ENCODE results near the gene FKBP1A.
A peak's percentile ranks its signal among the peaks of the same experiment; 100 is the strongest.
"Not testable (repeated sequence)": the region's sequence is repeated elsewhere in the genome, so short reads cannot be mapped to it uniquely, and the experiment has no call there.

Gene FKBP1A

DNA sequence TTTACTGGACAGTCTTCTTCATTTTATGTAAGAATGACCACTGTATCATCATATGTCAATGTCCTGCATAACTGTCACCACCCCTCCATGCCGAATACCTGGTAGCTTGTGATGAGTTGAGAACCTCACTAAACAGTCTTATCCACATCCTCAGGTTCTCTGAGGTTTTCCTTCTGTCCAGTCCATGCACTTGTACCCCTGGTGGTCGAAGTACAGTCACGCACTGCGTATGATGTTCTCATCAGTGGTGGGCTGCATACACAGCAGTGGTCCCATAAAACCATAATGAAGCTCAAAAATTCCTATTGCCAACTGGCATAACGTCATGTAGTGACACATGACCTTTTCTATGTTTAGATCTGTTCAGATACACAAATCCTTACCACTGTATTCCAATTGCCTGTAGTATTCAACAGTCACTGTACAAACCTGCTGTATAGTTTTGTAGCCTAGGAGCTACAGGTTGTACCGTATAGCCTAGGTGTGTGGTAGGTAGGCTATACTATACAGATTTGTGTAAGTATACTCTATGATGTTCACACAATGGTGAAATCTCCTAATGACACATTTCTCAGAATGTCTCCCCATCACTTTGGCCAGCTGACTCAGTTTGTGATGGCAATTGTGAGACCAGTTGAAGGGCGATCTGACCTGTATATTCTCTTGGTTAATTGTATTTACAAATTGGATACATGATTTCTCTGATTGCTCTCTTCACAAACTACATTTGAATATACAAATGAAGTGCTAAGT, 32.6 kb downstream of the FKBP1A start:
- no peak for DNase-seq

DNA sequence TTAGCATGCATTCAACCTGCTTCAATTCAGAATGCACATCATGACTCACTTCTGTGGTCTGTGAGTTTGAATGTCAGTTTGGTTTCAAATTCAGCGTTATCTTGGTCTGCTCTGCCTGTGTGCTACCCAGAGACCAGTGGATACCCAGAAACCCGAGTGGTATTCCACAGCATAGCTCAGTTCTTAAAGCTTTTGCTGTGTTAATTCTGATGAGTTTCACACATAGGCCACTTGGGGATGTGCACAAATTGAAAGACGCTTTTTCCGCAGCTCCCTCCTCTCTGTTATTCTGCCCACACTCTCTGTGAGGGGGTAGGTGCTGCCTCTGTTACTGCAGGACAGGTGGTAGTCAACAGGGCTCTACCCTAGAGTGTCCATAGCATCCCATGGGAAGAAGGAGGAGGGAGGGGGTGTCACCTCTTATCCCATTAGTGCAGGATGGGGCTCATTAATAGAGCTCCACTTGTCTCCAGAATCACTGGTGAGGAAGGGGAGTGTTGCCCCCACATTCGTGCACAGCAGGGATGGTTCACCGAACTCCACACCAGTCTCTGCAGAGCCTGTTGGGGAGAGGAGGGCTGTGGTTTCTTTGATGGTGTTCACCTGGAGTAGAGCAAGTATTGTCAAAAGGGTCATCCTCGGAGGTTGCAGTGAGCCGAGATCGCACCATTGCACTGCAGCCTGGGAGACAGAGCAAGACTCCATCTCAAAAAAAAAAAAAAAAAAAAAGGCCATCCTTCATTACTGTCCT, 34.8 kb downstream of the FKBP1A start:
- DNase-seq = no peak

DNA sequence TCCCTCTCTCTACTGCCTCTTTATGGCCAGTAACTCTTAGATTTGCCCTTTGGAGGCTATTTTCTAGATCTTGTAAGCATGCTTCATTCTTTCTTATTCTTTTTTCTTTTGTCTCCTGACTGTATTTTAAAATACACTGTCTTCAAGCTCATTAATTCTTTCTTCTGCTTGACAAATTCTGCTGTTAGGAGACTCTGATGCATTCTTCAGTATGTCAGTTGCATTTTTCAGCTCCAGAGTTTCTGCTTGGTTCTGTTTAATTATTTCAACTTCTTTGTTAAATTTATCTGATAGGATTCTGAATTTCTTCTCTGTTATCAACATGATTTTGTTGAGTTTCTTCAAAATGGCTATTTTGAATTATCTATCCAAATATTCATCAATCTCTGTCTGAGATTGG, 38.9 kb downstream of the FKBP1A start:
- no peak for DNase-seq

DNA sequence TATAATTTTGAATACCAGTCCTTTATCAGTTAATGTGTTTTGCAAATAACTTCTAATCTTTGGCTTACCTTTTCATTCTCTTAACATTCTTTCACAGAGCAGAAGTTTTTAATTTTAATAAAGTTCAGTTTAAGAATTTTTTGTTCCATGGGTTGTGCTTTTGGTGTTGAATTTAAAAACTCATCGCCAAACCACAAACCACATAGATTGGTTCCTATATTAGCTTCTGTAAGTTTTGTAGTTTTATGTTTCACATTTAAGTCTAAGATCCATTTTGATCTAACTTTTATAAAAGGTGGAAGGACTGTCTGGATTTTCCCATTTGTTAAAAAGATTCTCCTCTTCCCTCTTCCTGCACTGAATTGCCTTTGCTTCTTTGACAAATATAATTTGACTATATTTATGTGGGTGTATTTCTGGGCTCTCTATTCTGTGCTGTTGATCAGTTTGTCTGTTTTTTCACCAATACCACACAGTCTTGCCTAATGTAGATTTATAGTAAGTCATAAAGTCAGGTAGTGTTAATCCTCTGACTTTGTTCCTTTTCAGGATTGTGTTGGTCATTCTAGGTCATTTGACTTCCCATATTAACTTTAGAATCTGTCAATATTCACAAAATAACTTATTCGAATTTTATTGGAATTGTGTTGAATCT, 46.4 kb downstream of the FKBP1A start:
- DNase-seq = no peak

DNA sequence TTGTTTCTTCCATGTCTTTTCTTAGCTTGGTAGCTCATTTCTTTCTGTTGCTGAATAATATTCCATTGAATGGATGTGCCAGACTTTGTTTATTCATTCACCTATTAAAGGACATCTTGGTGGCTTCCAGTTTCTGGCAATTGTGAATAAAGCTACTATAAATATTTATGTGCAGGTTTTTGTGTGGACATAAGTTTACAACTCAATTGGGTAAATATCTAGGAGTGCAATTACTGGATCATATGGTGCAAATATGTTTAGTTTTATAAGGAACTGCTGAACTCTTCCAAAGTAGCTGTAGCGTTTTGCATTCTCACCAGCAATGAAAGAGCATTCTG, 47.1 kb downstream of the FKBP1A start:
- no peak for DNase-seq

DNA sequence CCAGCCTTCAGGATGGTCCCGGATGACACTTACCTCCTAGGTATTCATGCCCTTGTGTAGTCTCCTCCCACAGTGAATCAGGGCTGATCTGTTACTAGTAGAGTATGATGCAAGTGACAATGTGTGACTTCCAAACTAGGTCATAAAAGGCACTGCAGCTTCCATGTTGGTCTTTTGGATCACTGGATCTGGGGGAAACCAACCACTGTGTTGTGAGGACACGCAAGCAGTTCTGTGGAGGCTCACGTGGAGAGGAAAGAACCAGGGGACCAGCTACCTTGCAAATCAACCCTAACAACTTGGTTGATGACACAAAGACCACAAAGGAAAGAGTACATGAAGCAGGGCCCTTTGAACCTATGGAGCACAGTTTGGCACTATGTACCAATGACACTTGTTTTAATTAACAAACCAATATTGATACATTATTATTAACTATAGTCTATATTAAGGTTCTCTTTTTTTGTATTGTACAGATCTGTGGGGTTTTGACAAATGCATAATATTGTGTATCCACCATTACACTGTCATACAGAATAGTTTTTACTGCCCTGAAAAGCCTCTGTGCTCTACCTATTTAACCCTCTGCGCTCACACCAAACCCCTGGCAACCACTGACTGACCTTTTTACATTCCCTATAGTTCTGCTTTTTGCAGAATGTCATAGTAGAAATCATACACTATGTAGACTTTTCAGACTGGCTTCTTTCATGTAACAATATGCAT, 47.7 kb downstream of the FKBP1A start:
- DNase-seq = no peak

DNA sequence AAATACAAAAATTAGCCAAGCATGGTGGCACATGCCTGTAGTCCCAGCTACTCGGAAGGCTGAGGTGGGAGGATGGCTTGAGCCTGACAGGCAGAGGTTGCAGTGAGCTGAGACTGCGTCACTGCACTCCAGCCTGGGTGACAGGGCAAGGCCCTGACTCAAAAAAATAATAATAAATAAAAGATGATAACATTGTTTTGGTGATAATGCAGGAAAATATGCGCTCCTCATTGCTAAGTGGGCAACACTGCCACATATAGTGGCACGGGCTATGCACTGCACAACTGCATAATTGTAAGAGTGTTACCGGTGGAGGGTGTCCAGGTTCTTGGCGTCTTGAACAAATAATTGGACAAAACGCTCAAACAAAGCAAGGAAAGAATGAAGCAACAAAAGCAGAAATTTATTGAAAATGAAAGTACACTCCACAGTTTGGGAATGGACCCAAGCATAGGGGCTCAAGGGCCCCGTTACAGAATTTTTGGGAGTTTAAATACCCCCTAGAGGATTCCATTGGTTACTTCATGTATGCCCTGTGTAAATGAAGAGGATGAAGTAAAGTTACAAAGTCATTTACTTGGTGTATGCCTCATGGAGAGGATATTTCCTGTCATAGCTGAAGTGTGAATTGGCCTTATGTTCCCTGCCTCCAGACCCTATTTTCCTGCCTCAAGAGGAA, 49.3 kb downstream of the FKBP1A start:
- DNase-seq = not testable (repeated sequence)

DNA sequence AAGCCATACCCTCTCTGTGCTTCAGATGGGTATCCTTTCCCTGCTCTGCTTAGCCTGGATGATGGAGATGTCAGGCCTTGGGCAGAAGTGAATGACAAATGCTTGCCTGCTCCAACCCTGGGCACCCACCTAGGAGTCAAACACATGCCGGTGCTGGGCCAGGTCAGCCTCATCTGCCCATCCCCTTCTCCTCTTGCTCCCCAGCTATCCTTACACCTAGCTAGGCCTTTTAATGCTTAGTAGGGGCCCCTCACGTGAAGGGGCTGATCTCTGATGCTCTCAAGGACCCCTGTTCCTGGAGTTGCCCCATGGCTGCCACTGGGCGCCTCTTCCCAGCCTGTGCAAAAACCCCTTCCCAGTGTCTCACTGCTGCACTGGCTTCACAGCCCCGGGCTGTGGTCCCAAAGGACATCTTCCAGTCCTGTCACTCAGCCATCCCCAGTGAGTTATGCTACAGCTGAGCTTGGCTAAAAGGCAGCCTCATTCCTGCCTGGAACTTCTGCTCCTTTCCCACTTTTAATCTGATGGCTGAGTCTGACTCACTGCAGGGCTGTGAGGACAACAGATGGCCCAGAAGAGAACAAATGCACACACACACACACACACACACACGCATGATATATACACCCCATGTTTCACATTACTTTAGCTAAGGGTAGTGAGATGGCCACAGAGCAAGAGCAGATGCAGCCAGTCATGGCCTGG, 51.1 kb downstream of the FKBP1A start:
- peak in 1 of 2 experiments; percentile 24 for DNase-seq

DNA sequence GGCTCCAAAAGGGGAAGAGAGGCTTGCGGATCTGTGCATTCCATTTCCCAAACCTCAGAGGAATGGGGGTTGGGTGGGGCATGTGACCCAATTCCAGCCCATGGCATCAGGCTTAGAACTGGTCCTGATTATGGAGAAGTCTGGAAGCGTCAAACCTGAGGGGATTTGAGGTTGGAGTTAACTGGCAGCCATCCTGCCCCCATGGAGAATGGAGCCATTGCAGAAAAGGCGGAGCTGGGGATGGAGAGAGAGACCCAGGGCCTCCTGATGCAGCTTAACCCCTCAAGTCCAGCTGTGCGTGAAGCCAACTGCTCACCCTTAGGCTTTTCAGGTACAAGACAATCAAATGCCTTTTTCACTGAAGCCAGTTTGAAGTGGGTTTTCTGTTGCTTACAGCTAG, 54.1 kb downstream of the FKBP1A start:
- DNase-seq = no peak

DNA sequence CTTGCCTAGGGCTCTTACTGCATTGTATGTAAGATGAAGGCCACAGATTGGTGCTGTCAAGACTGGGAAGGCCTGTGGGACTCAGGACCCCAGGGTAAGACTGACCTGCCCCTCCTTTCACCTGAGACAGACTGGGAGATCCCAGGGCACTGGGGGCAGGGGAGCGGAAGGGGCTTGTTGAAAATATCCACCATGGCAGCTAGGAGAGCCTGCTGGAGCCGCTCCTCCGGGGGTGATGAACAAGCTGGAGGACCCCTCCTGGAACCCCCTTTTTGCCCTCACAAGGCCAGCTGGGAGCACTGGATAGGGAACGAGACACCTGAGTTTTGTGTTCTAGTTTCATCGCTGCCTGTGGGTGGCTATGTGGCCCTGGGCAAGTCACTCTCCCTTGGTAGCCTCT, 54.8 kb downstream of the FKBP1A start:
- no peak for DNase-seq

DNA sequence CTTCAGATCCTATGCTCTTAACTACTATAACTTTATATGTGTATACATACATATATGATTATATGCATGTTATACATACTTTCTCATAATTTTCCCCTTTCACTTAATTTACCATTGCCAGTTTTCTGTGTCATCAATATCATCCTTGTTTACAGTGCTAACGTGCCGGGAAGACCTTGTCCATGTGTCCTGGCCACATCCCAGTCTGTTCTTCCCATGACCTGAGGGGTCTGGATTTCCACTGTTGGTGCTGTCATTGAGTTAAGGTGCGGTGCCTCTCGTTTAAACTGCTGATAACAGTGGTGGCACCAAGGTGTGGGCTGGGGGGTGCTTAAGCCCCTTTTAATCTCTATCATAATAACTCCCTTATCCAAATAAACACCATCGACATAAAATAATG, 55.4 kb downstream of the FKBP1A start:
- DNase-seq = no peak

DNA sequence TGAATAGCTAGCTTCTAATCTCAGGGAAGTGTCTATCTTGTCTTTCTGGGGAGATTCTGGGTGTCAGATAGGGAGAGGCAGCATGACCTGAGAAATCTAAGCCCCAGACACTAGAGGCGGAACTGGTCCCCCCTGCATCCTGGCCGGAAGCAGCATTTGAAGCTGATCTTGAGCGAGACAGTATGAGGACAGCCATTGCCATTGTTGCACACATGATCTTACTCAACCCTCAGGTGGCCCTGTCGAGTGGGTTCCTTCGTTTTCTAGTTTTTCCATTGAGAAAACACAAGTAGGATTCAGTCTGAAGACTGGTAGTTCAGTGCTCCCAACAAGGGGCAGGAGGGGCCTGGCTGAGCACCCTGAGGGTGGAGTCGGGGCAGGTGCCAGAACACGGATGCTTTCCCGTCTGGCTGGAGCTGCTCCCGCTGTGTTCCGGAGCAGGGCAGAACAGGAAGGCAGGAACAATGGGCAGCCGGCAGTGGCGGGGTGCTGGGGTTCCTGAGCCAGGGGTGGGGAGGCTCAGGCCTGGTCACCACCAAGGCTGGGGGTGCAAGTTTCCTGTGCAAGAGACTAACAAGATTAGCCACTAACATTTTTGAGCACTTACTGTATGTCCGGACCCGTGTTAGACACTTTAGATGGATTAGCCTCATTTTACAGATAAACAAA, 56.0 kb downstream of the FKBP1A start:
- peak in 1 of 2 experiments; percentile 27 for DNase-seq

DNA sequence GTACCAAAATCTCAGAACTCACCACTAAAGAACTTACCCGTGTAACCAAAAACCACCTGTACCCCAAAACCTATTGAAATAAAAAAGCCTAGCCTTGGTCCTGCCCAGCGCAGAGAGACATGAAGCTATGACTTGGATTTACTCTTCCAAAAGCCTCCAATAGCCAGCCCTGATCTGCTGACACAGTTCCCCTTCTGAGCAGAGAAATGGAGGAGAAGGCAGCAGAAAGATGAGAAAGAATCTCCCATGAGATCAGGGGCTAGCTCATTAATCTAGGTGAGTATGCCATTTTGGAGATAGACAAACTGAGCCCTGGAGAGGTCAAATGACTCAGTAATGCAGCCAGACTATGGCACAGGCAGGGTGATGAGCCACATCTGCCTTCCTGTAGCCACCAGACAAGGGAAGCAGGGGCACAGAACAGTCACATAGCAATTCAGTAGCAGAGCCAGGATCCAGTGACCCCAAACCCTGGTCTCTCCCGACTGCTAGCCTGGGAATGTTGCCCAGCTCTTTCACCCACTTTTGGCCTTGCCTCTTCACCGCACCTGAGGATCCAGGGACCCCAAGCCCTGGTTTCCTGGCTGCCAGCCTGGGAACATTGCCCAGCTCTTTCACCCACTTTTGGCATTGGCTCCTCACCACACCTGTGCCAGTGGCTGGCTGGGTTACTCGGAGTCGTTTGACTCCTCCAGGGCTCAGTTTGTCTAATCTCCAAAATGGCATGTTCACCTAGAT, 56.7 kb downstream of the FKBP1A start:
- DNase-seq = no peak

DNA sequence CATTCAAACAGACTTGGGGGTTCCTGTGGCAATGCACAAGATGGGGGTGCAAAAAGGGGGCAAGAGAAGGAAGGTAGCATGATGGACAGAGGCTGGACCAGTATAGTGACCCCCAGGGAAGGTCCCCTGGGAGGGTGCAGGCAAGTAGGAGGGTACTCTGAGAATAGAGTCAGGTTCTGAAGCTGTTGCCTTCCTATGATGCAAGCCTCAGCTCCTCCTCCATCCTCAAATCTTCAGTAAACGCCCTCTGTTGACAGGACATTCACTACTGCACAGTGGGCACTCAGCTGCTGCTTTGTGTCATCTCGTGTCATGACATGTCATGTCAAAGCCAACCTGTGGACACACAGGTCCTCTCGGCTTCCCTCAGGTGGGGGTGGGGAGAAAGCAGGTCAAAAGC, 58.1 kb downstream of the FKBP1A start:
- no peak for DNase-seq

DNA sequence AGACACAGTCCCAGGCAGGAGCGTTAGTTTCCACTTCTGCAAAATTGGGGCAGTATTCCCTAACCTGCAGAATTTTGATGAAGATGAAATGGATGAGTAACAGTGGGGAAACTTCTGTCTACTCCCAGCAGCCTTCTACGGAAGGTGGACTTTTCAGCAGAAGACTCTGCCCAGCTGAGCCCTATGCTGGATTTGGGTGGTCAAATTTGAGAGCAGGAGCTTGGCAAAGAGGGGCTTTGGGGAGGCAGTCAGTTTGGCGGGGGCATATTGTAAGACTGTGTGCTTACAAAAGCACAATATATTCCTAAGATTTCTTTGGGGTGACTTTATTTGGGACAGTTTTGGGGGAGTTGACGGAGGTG, 58.5 kb downstream of the FKBP1A start:
- no peak for DNase-seq

DNA sequence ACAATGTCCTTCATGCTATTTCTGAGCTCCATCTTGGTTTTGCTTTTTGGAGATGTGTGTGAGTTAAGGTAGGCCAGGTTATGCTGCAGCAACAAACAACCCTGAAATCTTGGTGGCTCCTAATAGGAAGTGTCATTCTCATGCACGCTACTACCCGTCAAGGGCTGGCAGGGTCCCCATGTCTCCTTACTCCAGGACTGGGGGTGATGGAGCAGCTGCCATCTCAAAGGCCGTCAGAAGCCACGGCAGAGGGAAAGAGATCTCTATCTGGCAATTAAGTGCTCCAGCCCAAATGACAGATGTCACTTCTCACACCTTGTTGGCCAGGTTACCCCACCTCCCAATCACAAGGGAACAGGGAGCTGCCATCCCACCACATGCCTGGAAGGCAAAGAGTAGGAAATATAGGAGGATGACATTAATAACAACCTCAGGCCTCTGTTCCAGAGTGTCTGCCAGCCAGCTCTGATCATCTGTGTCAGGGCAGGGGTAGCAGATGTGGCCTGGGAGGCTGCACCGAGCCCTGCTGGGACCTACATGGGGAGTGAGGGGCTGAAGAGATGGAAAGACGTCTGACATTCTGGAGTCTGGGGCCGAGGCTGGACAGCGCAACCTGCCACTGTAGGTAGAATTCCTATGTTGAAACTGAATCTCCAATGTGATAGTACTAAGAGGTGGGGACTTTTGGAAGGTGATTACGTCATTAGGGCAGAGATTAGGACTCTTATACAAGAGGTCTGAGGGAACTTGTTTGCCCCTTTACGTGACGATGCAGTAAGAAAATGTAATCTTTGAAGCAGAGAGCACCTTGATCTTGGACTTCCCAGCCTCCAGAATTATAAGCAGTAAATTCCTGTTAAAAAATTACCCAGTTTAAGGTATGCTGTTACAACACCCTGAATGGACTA, 59.1 kb downstream of the FKBP1A start:
- DNase-seq = no peak

DNA sequence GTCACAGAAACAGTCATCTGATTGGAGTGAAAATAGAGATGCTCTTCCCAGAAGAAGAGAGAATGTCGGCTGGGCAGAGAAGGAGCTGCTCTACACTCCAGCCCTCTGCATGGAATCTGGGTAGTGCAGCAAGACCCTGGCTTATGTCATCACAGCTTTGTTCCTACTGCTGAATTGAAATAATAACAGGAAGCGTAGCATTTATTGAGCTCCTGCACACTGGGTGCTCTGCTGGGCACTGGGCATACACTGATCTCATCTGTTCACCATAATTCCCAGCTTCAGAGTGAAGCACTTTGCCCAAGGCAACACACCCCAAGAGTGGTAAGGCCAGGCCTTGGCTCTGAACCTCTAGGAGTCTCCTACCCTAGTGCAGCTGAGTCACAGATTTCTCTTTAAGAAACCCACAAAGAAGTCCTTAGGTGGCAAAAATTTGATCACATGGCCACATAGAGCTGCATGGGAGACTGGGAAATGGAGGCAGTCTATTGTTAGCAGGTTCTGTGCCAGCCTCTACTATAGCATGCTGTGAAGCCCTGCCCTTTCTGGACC, 60.0 kb downstream of the FKBP1A start:
- no peak for DNase-seq

DNA sequence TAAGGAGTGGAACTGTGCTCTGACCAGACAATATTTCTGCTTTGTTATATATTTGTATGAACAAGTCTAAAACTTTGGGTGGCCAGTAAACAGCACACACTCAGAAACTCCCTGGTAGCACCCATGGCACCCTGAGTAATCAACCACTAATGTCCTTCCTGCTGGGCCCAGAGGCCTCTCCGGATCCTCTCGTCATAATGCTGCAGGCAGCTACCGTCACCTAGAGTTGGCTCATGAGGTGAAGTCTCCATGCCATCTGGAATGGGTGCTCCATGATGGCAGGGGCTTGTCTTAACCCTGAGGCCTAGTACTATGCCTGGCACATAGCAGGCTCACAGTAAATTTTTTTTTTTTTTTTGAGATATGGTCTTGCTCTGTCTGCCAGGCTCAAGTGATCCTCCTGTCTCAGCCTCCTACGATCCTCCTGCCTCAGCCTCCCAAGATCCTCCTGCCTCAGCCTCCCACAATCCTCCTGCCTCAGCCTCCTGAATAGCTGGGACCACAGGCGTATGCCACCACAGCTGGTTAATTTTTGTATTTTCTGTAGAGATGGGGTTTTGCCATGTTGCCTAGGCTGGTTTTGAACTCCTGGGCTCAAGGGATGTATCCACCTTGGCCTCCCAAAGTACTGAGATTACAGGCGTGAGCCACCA, 60.9 kb downstream of the FKBP1A start:
- no peak for DNase-seq

DNA sequence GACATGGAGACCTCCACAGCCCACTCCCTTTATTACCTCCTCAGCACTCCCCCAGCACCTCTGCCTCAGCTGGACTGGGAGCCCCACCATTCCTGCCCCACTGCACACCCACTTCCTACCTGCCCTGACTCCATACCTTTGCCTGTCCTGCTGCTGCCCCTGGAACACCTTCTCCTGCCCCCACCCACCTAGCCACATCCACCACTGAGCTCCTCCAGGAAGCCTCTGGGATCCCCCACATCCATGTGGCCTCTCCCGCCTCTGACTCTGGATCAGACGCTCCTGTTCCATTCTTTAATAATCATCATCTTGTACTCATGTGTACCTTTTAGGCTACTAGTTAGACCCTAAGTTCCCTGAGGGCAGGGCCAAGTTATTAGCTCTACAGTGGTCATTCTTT, 61.8 kb downstream of the FKBP1A start:
- no peak for DNase-seq

Measured in NCI-H446 (cell line).